ENCODE data around the gene PRDM16.

DNA sequence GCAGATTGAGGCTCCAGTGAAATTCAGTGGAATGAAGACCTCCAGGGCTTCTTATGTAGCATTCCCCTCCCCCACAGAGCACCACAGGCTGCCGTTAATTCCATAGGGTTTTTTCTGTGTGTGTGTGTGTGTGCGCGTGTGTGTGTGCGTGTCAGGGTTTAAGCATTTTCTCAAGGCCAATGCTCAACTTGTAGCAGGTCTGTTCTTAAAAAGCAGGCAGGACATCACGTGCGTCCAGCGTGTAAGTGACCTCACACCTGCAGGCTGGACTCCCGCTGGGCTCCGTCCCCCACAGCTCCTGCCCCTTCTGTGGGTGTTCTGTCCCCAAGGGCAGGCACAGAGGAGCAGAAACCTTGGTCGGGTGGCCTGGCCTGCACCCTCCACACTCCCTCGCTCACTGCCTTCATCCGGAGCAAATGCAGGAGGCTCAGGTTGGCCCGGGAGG, 5.3 kb downstream of the PRDM16 start:
- TF ChIP-seq, protein P1, sequence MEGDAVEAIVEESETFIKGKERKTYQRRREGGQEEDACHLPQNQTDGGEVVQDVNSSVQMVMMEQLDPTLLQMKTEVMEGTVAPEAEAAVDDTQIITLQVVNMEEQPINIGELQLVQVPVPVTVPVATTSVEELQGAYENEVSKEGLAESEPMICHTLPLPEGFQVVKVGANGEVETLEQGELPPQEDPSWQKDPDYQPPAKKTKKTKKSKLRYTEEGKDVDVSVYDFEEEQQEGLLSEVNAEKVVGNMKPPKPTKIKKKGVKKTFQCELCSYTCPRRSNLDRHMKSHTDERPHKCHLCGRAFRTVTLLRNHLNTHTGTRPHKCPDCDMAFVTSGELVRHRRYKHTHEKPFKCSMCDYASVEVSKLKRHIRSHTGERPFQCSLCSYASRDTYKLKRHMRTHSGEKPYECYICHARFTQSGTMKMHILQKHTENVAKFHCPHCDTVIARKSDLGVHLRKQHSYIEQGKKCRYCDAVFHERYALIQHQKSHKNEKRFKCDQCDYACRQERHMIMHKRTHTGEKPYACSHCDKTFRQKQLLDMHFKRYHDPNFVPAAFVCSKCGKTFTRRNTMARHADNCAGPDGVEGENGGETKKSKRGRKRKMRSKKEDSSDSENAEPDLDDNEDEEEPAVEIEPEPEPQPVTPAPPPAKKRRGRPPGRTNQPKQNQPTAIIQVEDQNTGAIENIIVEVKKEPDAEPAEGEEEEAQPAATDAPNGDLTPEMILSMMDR (IDR thresholded peaks at IDR 0.05): no peak
- no peak for TF ChIP-seq POLR2A (IDR thresholded peaks at IDR 0.05)

All from testis (tissue), 2 donors.